Adrenal gland (tissue), 5 donors: ENCODE results near the gene NAPG.
"Not testable (repeated sequence)": the region's sequence is repeated elsewhere in the genome, so short reads cannot be mapped to it uniquely, and the experiment has no call there.

Source experiments
- CTCF ChIP-seq, 6 experiments: fragments of 450-650 bp in 4 of 6; fragments of 200-600 bp in 2 of 6; sonication (generic) in 1 of 6; IDR thresholded peaks; 1 replicate in 5 of 6; 2 replicates in 1 of 6; pipeline versions ENCODE4 v1.5.1 to v1.8.0; 2016 to 2021; ENCODE audit warnings: antibody characterized with exemption in 6 of 6, mild to moderate bottlenecking in 2 of 6, moderate library complexity in 1 of 6
- POLR2A ChIP-seq, 2 donors: fragments of 450-650 bp; IDR thresholded peaks; one replicate each; pipeline ENCODE4 v1.6.1; 2017; ENCODE audit warnings: antibody characterized with exemption in 2 of 2, mild to moderate bottlenecking in 2 of 2, moderate library complexity in 1 of 2
- donor health status: DM: no; HTN: no; CAD: no.

DNA sequence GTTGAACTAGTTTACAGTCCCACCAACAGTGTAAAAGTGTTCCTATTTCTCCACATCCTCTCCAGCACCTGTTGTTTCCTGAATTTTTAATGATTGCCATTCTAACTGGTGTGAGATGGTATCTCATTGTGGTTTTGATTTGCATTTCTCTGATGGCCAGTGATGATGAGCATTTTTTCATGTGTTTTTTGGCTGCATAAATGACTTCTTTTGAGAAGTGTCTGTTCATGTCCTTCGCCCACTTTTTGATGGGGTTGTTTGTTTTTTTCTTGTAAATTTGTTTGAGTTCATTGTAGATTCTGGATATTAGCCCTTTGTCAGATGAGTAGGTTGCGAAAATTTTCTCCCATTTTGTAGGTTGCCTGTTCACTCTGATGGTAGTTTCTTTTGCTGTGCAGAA is 47.4 kb downstream of the NAPG start:
- not testable (repeated sequence) for TF ChIP-seq CTCF, POLR2A (IDR thresholded peaks at IDR 0.05)
